ENCODE results near the gene UNC13D. TPM values are rescaled to one million over a fixed set of nuclear protein-coding genes. Genes with fewer than 3 reads are reported as not detected.
"Not testable (repeated sequence)": the region's sequence is repeated elsewhere in the genome, so short reads cannot be mapped to it uniquely, and the experiment has no call there.

Gene UNC13D
- total RNA-seq, 1 donor from 2014 or later = 1.6 TPM

- peaks cover 51 to 77% (median 65%) of the 10 kb centered on the region in 3 donors for H3K4me1 ChIP-seq (ENCODE audit: control insufficient read depth in 3 of 3, insufficient read depth in 3 of 3, low read length in 3 of 3)
- H3K27ac ChIP-seq (ENCODE audit: low read depth, low read length) = peak overlapping the region; percentile 71
- not testable (repeated sequence) for H3K27me3 ChIP-seq (ENCODE audit: control insufficient read depth in 3 of 3, insufficient read depth in 3 of 3, low read length in 3 of 3); H3K4me3 ChIP-seq (ENCODE audit: low read length in 3 of 3); H3K9me3 ChIP-seq (ENCODE audit: control insufficient read depth in 3 of 3, low read length in 3 of 3)
- peak overlapping the region in 2 of 3 donors; percentile 2 to 71 for H3K9ac ChIP-seq (ENCODE audit: low read depth in 1 of 3, low read length in 3 of 3)
- H3K36me3 ChIP-seq (ENCODE audit: control insufficient read depth in 3 of 3, insufficient read depth in 3 of 3, low read length in 3 of 3) = peaks cover 45 to 46% (median 46%) of the 10 kb centered on the region in 3 donors
Measured at GRCh38 chr17:75851693-75851991, 7.4 kb upstream of the UNC13D start.

GRCh38 chr17:75850928-75851692, 6.9 kb upstream of the UNC13D start:
- H3K27ac ChIP-seq (ENCODE audit: low read depth, low read length) = peak overlapping the region; percentile 71
- H3K27me3 ChIP-seq (ENCODE audit: control insufficient read depth in 3 of 3, insufficient read depth in 3 of 3, low read length in 3 of 3) = no peaks in the 10 kb centered on the region
- H3K36me3 ChIP-seq (ENCODE audit: control insufficient read depth in 3 of 3, insufficient read depth in 3 of 3, low read length in 3 of 3) = peaks cover 50 to 51% (median 51%) of the 10 kb centered on the region in 3 donors
- H3K4me3 ChIP-seq (ENCODE audit: low read length in 3 of 3) = peak overlapping the region in 1 of 3 donors; percentile 29
- H3K9ac ChIP-seq (ENCODE audit: low read depth in 1 of 3, low read length in 3 of 3) = peak overlapping the region in 2 of 3 donors; percentile 2 to 71
- no peaks in the 10 kb centered on the region for H3K9me3 ChIP-seq (ENCODE audit: control insufficient read depth in 3 of 3, low read length in 3 of 3)
- peaks cover 48 to 79% (median 65%) of the 10 kb centered on the region in 3 donors for H3K4me1 ChIP-seq (ENCODE audit: control insufficient read depth in 3 of 3, insufficient read depth in 3 of 3, low read length in 3 of 3)

DNA sequence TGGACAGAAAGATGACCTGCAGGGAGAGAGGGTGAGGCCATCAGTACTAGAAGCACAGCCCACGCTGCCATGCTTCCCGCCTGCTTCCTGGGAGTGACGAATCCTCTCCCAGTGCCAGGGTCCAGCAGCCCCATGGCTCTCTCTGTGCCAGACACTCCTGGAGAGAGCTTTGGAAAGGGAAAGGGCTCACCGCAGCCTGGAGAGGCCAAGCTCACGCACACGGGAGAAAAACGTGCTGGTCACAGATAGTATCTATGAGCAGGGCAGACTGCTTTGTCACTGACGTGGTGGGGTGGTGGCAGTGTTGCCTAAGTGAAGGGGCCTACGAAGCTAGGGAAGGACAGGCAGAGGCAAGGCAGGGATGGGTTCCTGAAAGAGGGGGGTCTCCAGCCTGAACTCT, 5.5 kb upstream of the UNC13D start:
- Histone ChIP-seq H3K27ac (ENCODE audit: low read depth, low read length) (peak overlapping the region; percentile 71), H3K27me3 (ENCODE audit: control insufficient read depth in 3 of 3, insufficient read depth in 3 of 3, low read length in 3 of 3) (no peaks in the 10 kb centered on the region), H3K4me1 (ENCODE audit: control insufficient read depth in 3 of 3, insufficient read depth in 3 of 3, low read length in 3 of 3) (peaks cover 60 to 88% (median 77%) of the 10 kb centered on the region in 3 donors), H3K4me3 (ENCODE audit: low read length in 3 of 3) (no peak overlapping the region), H3K9me3 (ENCODE audit: control insufficient read depth in 3 of 3, low read length in 3 of 3) (no peaks in the 10 kb centered on the region), H3K36me3 (ENCODE audit: control insufficient read depth in 3 of 3, insufficient read depth in 3 of 3, low read length in 3 of 3) (peaks cover 54 to 55% (median 54%) of the 10 kb centered on the region in 3 donors), H3K9ac (ENCODE audit: low read depth in 1 of 3, low read length in 3 of 3) (peak overlapping the region in 1 of 3 donors; percentile 50)

GRCh38 chr17:75849279-75849646, 5.1 kb upstream of the UNC13D start:
- peak overlapping the region; percentile 71 for H3K27ac ChIP-seq (ENCODE audit: low read depth, low read length)
- H3K27me3 ChIP-seq (ENCODE audit: control insufficient read depth in 3 of 3, insufficient read depth in 3 of 3, low read length in 3 of 3) = no peaks in the 10 kb centered on the region
- H3K9me3 ChIP-seq (ENCODE audit: control insufficient read depth in 3 of 3, low read length in 3 of 3) = no peaks in the 10 kb centered on the region
- peaks cover 57 to 85% (median 74%) of the 10 kb centered on the region in 3 donors for H3K4me1 ChIP-seq (ENCODE audit: control insufficient read depth in 3 of 3, insufficient read depth in 3 of 3, low read length in 3 of 3)
- H3K4me3 ChIP-seq (ENCODE audit: low read length in 3 of 3) = no peak overlapping the region
- H3K9ac ChIP-seq (ENCODE audit: low read depth in 1 of 3, low read length in 3 of 3) = peak overlapping the region in 1 of 3 donors; percentile 50
- H3K36me3 ChIP-seq (ENCODE audit: control insufficient read depth in 3 of 3, insufficient read depth in 3 of 3, low read length in 3 of 3) = peaks cover 54 to 55% (median 54%) of the 10 kb centered on the region in 3 donors

DNA sequence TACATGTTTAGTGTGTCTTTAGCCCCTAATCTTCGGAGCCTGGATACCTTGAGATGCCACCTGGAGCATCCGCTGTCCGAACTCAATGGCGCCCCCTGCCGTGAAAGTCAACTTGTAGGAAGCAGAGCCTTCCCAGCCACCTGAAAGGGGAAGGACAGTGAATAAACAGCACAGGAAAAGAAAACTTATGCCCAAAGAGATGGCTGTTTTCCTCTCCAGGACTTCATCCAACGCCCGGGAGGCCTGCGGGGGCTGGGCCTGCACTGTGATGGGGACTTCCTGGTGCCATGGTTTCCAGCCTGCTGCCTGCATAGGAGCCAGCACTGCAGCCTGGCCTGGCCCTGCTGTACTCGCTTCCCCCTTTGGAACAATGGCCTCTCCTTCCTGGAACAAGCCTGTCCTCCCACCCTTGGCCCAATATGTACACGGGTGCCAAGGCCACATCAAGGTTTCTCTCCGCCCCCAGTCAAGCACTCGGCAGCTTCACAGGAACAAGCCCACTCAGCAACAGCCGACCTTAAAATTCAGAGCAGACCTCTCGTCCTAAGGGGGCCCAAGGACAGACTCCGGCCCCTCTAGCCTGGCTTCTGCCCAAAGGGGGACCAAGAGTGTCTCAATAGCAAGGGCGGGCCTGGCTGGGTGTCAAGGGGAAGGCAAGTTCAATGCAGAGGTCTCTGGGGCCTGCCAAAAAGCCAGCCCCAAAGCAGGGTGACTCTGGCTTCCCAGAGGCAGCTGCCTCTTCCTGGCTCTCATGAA, 4.5 kb upstream of the UNC13D start:
- Histone ChIP-seq H3K4me3 (ENCODE audit: low read length in 3 of 3) (peak overlapping the region in 1 of 3 donors; percentile 14), H3K27ac (ENCODE audit: low read depth, low read length) (peak overlapping the region; percentile 71), H3K9ac (ENCODE audit: low read depth in 1 of 3, low read length in 3 of 3) (peak overlapping the region in 1 of 3 donors; percentile 47), H3K4me1 (ENCODE audit: control insufficient read depth in 3 of 3, insufficient read depth in 3 of 3, low read length in 3 of 3) (peaks cover 52 to 80% (median 70%) of the 10 kb centered on the region in 3 donors), H3K9me3 (ENCODE audit: control insufficient read depth in 3 of 3, low read length in 3 of 3) (no peaks in the 10 kb centered on the region), H3K27me3 (ENCODE audit: control insufficient read depth in 3 of 3, insufficient read depth in 3 of 3, low read length in 3 of 3) (no peaks in the 10 kb centered on the region), H3K36me3 (ENCODE audit: control insufficient read depth in 3 of 3, insufficient read depth in 3 of 3, low read length in 3 of 3) (peaks cover 54 to 55% (median 54%) of the 10 kb centered on the region in 3 donors)

GRCh38 chr17:75847614-75848522, 3.7 kb upstream of the UNC13D start:
- Histone ChIP-seq H3K9ac (ENCODE audit: low read depth in 1 of 3, low read length in 3 of 3) (peak overlapping the region in 1 of 3 donors; percentile 45), H3K36me3 (ENCODE audit: control insufficient read depth in 3 of 3, insufficient read depth in 3 of 3, low read length in 3 of 3) (peaks cover 54 to 55% (median 54%) of the 10 kb centered on the region in 3 donors), H3K4me3 (ENCODE audit: low read length in 3 of 3) (peak overlapping the region in 1 of 3 donors; percentile 14), H3K27ac (ENCODE audit: low read depth, low read length) (peak overlapping the region; percentile 38), H3K4me1 (ENCODE audit: control insufficient read depth in 3 of 3, insufficient read depth in 3 of 3, low read length in 3 of 3) (peaks cover 46 to 71% (median 63%) of the 10 kb centered on the region in 3 donors), H3K9me3 (ENCODE audit: control insufficient read depth in 3 of 3, low read length in 3 of 3) (no peaks in the 10 kb centered on the region), H3K27me3 (ENCODE audit: control insufficient read depth in 3 of 3, insufficient read depth in 3 of 3, low read length in 3 of 3) (no peaks in the 10 kb centered on the region)

DNA sequence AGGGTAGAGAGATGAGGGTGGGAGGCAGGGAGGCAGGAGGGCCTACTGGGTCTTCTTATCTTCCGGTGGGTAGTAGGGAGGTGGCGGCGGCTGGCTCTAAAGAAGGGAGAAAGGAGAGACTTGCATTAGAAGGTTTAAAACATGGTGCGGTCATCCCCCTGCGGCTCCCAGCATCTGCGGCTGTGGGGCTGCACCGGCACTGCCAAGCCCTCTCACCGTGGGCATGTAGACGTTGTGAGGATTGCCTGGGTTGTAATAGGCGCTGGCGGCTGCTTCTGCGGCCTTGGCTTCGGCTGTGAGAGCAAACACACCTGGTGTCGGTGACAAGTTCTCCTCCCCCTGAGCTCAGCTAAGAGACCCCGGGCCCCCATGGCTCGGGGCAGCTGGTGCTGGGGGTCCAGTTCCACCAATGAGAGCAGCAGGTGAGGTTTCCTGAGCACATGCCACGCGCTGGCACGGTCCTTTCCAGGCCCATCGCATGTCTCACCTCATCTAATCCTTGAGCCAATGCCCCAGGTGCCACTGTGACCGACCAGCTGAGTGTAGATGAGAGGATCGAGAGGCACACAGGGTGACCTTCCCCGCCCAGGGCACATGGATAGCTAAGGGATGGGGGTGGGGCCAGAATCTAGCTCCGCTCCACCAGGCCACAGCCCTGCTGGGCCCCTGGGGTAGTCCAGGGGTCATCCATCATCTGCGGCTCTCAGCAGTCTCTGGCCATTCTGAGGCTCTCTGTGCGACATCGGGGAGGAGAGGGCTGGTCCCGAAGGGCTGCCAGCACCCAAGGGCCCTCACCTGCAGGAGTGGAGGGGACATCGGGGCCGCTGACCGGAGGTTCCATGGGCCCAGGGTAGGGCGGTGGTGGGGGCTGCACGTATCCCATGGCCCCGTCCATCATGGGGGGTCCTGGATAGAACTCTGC, 2.7 kb upstream of the UNC13D start:
- H3K36me3 ChIP-seq (ENCODE audit: control insufficient read depth in 3 of 3, insufficient read depth in 3 of 3, low read length in 3 of 3) = peaks cover 54 to 59% (median 55%) of the 10 kb centered on the region in 3 donors
- no peak overlapping the region for H3K4me3 ChIP-seq (ENCODE audit: low read length in 3 of 3)
- peak overlapping the region; percentile 90 for H3K27ac ChIP-seq (ENCODE audit: low read depth, low read length)
- H3K4me1 ChIP-seq (ENCODE audit: control insufficient read depth in 3 of 3, insufficient read depth in 3 of 3, low read length in 3 of 3) = peaks cover 46 to 69% (median 63%) of the 10 kb centered on the region in 3 donors
- H3K9me3 ChIP-seq (ENCODE audit: control insufficient read depth in 3 of 3, low read length in 3 of 3) = no peaks in the 10 kb centered on the region
- no peak overlapping the region for H3K9ac ChIP-seq (ENCODE audit: low read depth in 1 of 3, low read length in 3 of 3)
- no peaks in the 10 kb centered on the region for H3K27me3 ChIP-seq (ENCODE audit: control insufficient read depth in 3 of 3, insufficient read depth in 3 of 3, low read length in 3 of 3)

GRCh38 chr17:75845933-75846691, 1.9 kb upstream of the UNC13D start:
- Histone ChIP-seq H3K9ac (ENCODE audit: low read depth in 1 of 3, low read length in 3 of 3) (peak overlapping the region; percentile 57 to 85 (median 72)), H3K27me3 (ENCODE audit: control insufficient read depth in 3 of 3, insufficient read depth in 3 of 3, low read length in 3 of 3) (no peaks in the 10 kb centered on the region), H3K36me3 (ENCODE audit: control insufficient read depth in 3 of 3, insufficient read depth in 3 of 3, low read length in 3 of 3) (peaks cover 50 to 55% (median 51%) of the 10 kb centered on the region in 3 donors), H3K4me3 (ENCODE audit: low read length in 3 of 3) (no peak overlapping the region), H3K9me3 (ENCODE audit: control insufficient read depth in 3 of 3, low read length in 3 of 3) (no peaks in the 10 kb centered on the region), H3K4me1 (ENCODE audit: control insufficient read depth in 3 of 3, insufficient read depth in 3 of 3, low read length in 3 of 3) (peaks cover 41 to 61% (median 57%) of the 10 kb centered on the region in 3 donors), H3K27ac (ENCODE audit: low read depth, low read length) (peak overlapping the region; percentile 90)
